Measurements from ENCODE around the gene RRP1.

The RRP1 gene

GRCh38 chr21:43758811-43759210 is 30.6 kb upstream of the RRP1 start:
- no peak for DNase-seq

- no peak for DNase-seq
Observed at GRCh38 chr21:43759651-43760050, 29.7 kb upstream of the RRP1 start.

GRCh38 chr21:43760391-43760958 is 28.9 kb upstream of the RRP1 start:
- no peak for DNase-seq

- DNase-seq = no peak
Observed at GRCh38 chr21:43761886-43762285, 27.5 kb upstream of the RRP1 start.

- DNase-seq = no peak
Observed at GRCh38 chr21:43762303-43763128, 26.9 kb upstream of the RRP1 start.

GRCh38 chr21:43763901-43764523 is 25.4 kb upstream of the RRP1 start:
- no peak for DNase-seq

- DNase-seq = no peak
Observed at GRCh38 chr21:43764576-43765495, 24.5 kb upstream of the RRP1 start.

- DNase-seq = no peak
Observed at GRCh38 chr21:43766734-43767497, 22.5 kb upstream of the RRP1 start.

- no peak for DNase-seq
Observed at GRCh38 chr21:43767498-43767983, 21.8 kb upstream of the RRP1 start.

- no peak for DNase-seq
Observed at GRCh38 chr21:43767984-43768867, 21.2 kb upstream of the RRP1 start.

GRCh38 chr21:43768868-43769167 is 20.6 kb upstream of the RRP1 start:
- DNase-seq = no peak

GRCh38 chr21:43769325-43769958 is 19.9 kb upstream of the RRP1 start:
- no peak for DNase-seq

- no peak for DNase-seq
Observed at GRCh38 chr21:43770066-43770655, 19.2 kb upstream of the RRP1 start.

GRCh38 chr21:43771199-43771675 is 18.1 kb upstream of the RRP1 start:
- no peak for DNase-seq

GRCh38 chr21:43771698-43772424 is 17.5 kb upstream of the RRP1 start:
- DNase-seq = no peak

- no peak for DNase-seq
Observed at GRCh38 chr21:43772425-43772821, 17.0 kb upstream of the RRP1 start.

GRCh38 chr21:43774163-43774562 is 15.2 kb upstream of the RRP1 start:
- no peak for DNase-seq

GRCh38 chr21:43775190-43775589 is 14.2 kb upstream of the RRP1 start:
- no peak for DNase-seq

GRCh38 chr21:43775795-43776430 is 13.5 kb upstream of the RRP1 start, which contains the start of gene CSTB:
CSTB (minus strand) TSS chr21:43776308; CDS start chr21:43776269, 39 bp downstream.
- peak in 3 of 4 experiments; percentile 68 to 86 (median 73) for DNase-seq

Data from activated naive CD4-positive, alpha-beta T cell (primary cell).